Pancreas (tissue), 10 donors: Measurements from ENCODE around the gene WDR7. TPM values are rescaled to one million over a fixed set of nuclear protein-coding genes. Genes with fewer than 3 reads are reported as not detected.

Source experiments
- ATAC-seq, 4 donors: fragments of 200-7000 bp; cut with Tn5 transposase; one replicate each; pipeline versions ENCODE4 v1.8.0 to v1.9.1; 2020; ENCODE audit warnings: mild to moderate bottlenecking in 4 of 4, moderate library complexity in 4 of 4
- DNase-seq, 6 donors: peaks; one replicate each; pipeline ENCODE4 v3.0.0-alpha.2; 2020
- FAIRE-seq: peaks from 2 replicates; lab custom pipeline; 2012; peaks lifted over from hg19 to GRCh38; lab: Jason Lieb, UNC
- H3K27ac ChIP-seq, 4 donors: fragments of 200-600 bp; sonication (generic); 1 replicate in 3 of 4; 2 replicates in 1 of 4; pipeline versions ENCODE4 v1.5.0 to v1.8.0; 2020
- H3K27me3 ChIP-seq, 4 donors: fragments of 200-600 bp; one replicate each; pipeline ENCODE4 v1.8.0; 2021
- H3K36me3 ChIP-seq, 3 donors: fragments of 200-600 bp; sonication (generic) in 1 of 3; one replicate each; pipeline versions ENCODE4 v1.5.0 to v1.8.0; 2020 to 2021
- H3K4me1 ChIP-seq, 3 donors: fragments of 200-600 bp; one replicate each; pipeline ENCODE4 v1.8.0; 2021
- H3K4me3 ChIP-seq, 4 donors: fragments of 200-600 bp; sonication (generic) in 2 of 4; one replicate each; pipeline versions ENCODE4 v1.5.0 to v1.8.0; 2020 to 2021
- H3K9me3 ChIP-seq, 4 donors: fragments of 200-600 bp; one replicate each; pipeline ENCODE4 v1.8.0; 2021
- WGBS, 2 donors: extraction: QIAGEN DNeasy Blood & Tissue Kit; methylation state at CpG; one replicate each; pipeline ENCODE4 v1.1.7; 2013; 5-methylcytosine and 5-hydroxymethylcytosine counted together
- intact Hi-C, 3 donors: fragments of 100-400 bp; cut with DNase I; formaldehyde crosslinking; loops; one replicate each; pipeline versions ENCODE4 v1.11.1 to v1.14.2; 2022
- polyA plus RNA-seq, 2 donors: library from polyadenylated mRNA; stranded (reverse); fragments of 200-250 nt; gene quantifications; one replicate each; pipeline ENCODE4 v1.2.3, GENCODE V29; 2013
- total RNA-seq, 6 donors: library from RNA; stranded (reverse); fragmentation: NEBNext Ultra II Directional in 4 of 6; extraction: Animal tissue kit (Norgen Biotek cat#: 25700) in 4 of 6; gene quantifications; one replicate each; pipeline versions ENCODE4 v1.2.1 to v1.2.4, GENCODE V29; 2021 to 2023
- TF ChIP-seq, protein P1 (sequence below), 4 donors: fragments of 200-600 bp; sonication (generic) in 3 of 4; IDR thresholded peaks; one replicate each; pipeline versions ENCODE4 v1.5.0 to v1.8.0; 2021; ENCODE audit warnings: antibody characterized with exemption in 4 of 4
- donor health status: healthy with polysubstance abuse.
- donor health status: DM: no; HTN: no; CAD: no; lungs with moderate emphysema.
- donor health status: DM: no; HTN: no; CAD: no.
- donor health status: control.
- donor health status: control.
- donor health status: Bipolar disorder and iron deficiency.
- donor health status: DM: yes; HTN: yes; CAD: no.
- donor health status: DM: no; HTN: no; CAD: no.
- donor health status: DM: no; HTN: no; CAD: no.
- donor health status: DM: yes; HTN: yes; CAD: no.

Gene WDR7
- total and polyA plus RNA-seq, 8 donors: 2.5 to 14.4 (median 10.3) TPM

DNA sequence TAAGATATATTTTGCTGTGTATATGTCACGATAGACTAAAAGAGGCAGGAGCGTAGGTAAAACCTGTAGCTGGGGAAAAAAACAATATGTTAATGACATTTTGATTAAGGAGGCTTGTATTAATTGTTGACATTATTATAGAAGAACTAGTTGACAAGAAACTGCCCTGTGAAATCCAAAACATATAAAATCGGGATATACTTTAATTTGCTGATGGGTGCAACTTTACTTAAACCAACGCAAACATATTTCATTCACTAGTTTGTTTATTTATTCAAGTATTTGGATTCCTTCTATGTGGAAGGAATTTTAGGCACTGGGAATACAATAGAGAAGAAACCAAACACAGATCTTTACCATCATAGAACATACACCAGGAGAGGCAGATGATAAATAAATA, 8.0 kb downstream of the WDR7 start:
- WGBS, 2 donors: 93 to 97% methylated on average over 4 of the region's 4 CpGs
- Histone ChIP-seq H3K27me3 (no peaks in the 10 kb centered on the region), H3K9me3 (no peaks in the 10 kb centered on the region), H3K36me3 (no peaks in the 10 kb centered on the region), H3K27ac (no peak overlapping the region), H3K4me1 (no peaks in the 10 kb centered on the region), H3K4me3 (no peak overlapping the region)
- intact Hi-C loops: no loop called here
- no peak for DNase-seq
- no peak for FAIRE-seq
- no peak for ATAC-seq
- TF ChIP-seq, protein P1, sequence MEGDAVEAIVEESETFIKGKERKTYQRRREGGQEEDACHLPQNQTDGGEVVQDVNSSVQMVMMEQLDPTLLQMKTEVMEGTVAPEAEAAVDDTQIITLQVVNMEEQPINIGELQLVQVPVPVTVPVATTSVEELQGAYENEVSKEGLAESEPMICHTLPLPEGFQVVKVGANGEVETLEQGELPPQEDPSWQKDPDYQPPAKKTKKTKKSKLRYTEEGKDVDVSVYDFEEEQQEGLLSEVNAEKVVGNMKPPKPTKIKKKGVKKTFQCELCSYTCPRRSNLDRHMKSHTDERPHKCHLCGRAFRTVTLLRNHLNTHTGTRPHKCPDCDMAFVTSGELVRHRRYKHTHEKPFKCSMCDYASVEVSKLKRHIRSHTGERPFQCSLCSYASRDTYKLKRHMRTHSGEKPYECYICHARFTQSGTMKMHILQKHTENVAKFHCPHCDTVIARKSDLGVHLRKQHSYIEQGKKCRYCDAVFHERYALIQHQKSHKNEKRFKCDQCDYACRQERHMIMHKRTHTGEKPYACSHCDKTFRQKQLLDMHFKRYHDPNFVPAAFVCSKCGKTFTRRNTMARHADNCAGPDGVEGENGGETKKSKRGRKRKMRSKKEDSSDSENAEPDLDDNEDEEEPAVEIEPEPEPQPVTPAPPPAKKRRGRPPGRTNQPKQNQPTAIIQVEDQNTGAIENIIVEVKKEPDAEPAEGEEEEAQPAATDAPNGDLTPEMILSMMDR (IDR thresholded peaks at IDR 0.05): no peak

DNA sequence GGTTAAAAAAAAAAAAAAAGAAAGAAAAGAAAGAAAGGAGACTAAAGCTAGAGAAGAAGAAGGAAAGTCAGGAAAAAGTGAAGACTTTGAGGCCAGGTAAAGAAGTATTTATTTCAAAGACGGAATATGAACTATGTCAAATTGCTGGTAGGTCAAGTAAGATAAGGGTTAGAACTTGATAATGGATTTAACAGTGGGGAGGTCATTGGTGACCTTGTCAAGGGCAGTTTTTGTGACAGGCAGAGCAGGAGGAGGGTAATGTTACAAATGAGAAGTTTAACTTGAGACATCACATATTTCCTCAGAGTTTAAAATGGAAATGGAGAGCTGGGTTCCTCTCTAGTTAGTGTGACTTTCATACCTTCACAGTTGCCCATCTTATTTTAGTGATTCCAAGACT, 9.5 kb downstream of the WDR7 start:
- TF ChIP-seq, protein P1 (IDR thresholded peaks at IDR 0.05): no peak
- intact Hi-C loops: no loop called here
- no peaks in the 10 kb centered on the region for H3K9me3 ChIP-seq
- DNase-seq (no peak), ATAC-seq (no peak), FAIRE-seq (no peak)
- no peak overlapping the region for H3K4me3 ChIP-seq
- 37 to 47% methylated on average over 1 of the region's 1 CpG for WGBS, 2 donors
- no peaks in the 10 kb centered on the region for H3K27me3 ChIP-seq
- no peak overlapping the region for H3K27ac ChIP-seq
- no peaks in the 10 kb centered on the region for H3K36me3 ChIP-seq
- no peaks in the 10 kb centered on the region for H3K4me1 ChIP-seq

DNA sequence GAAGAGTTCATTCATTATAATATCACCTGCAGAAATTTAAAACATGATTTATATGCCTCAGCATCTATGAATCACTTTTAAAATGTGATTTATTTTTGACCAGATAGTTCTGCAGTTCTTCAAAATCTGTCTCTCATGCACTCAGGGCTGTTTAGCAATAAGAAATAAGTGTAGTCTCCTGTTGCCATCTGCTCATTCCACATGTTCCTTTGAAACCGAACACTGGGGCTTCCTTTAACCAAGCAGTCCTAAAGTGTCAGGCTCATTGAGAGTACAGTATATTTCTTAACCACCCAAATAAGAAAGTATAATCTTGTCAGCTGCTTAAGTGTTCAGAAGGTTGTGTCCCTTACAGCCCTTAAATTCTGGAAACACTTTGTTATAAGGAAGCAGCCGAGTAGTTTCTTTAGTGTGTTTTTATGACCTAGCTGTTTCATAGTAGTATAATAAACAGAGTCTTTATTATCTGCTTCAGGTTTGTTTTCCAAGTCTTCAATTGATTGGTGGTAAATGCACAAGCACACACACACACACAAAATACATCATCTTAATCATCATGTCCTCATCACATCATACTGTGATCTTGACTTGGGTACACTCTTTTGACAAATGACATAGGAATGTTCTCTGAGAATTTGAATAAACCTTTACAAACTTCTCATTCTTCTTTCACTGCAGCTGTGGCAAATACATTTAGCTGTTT, 10.4 kb downstream of the WDR7 start:
- Histone ChIP-seq H3K27me3 (no peaks in the 10 kb centered on the region), H3K36me3 (no peaks in the 10 kb centered on the region), H3K4me1 (no peaks in the 10 kb centered on the region), H3K27ac (no peak overlapping the region), H3K9me3 (no peaks in the 10 kb centered on the region), H3K4me3 (no peak overlapping the region)
- intact Hi-C loops: no loop called here
- DNase-seq (no peak), ATAC-seq (no peak), FAIRE-seq (no peak)
- TF ChIP-seq, protein P1 (IDR thresholded peaks at IDR 0.05): no peak
- 29 to 33% methylated on average over 2 of the region's 2 CpGs for WGBS, 2 donors

DNA sequence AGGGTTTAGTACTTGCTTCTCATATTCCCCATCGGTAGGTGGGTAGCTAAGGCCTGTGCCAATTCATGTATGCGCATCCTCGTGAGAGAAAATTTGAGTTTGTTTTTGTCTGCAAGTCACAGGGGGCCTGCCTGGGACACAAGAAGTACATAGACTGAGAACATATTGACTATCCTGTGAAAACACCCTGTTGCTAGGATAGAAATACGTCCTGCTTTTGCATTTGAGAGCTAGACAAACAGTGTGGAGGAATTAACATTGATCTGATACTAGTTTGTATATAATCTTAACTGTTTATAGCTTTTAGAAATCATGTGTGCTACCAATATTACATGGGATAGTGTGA, 10.9 kb downstream of the WDR7 start:
- no peaks in the 10 kb centered on the region for H3K27me3 ChIP-seq
- DNase-seq: no peak

DNA sequence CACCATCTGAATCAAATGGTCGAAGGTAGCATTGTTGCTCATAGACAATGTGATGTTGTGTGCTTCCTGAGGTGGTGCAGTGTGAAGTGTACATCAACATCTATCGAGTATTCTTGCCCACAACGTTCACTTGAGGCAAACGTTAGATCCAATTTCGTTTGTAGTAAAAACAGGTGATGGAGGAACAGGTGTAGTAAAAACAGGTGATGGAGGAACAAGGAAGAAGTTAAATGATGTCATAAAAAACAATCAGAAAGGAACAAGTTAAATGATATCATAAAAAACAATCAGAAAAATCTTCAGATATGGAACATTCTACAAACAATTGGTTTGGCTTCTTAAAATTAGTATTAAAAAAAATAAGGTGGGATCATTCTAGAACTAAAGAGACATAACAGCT, 11.3 kb downstream of the WDR7 start:
- Histone ChIP-seq H3K36me3 (no peaks in the 10 kb centered on the region), H3K27ac (no peak overlapping the region), H3K27me3 (no peaks in the 10 kb centered on the region), H3K4me3 (no peak overlapping the region), H3K4me1 (no peaks in the 10 kb centered on the region), H3K9me3 (no peaks in the 10 kb centered on the region)
- TF ChIP-seq, protein P1 (IDR thresholded peaks at IDR 0.05): no peak
- no peak for FAIRE-seq
- DNase-seq: no peak
- intact Hi-C loops: no loop called here
- WGBS, 2 donors: 48 to 61% methylated on average over 5 of the region's 5 CpGs
- no peak for ATAC-seq

More for the DNA sequence above, 10.9 kb downstream of the WDR7 start:
- TF ChIP-seq, protein P1 (IDR thresholded peaks at IDR 0.05): no peak
- intact Hi-C loops: no loop called here
- no peak for FAIRE-seq
- ATAC-seq: peak in 1 of 4 donors; percentile 30
- H3K27ac ChIP-seq: no peak overlapping the region
- no peaks in the 10 kb centered on the region for H3K4me1 ChIP-seq
- no peaks in the 10 kb centered on the region for H3K36me3 ChIP-seq
- H3K4me3 ChIP-seq: no peak overlapping the region
- 20 to 28% methylated on average over 4 of the region's 4 CpGs for WGBS, 2 donors
- no peaks in the 10 kb centered on the region for H3K9me3 ChIP-seq
